Mesendoderm (in vitro differentiated cells): ENCODE measurements around the gene CENPA.
"Not testable (repeated sequence)": the region's sequence is repeated elsewhere in the genome, so short reads cannot be mapped to it uniquely, and the experiment has no call there.

Experiments used
- DNase-seq: peaks from one replicate; pipeline ENCODE4 v3.0.0; 2013
- H2AK5ac ChIP-seq: 2 replicates; pipeline ENCODE4 v1.6.1; 2013; ENCODE audit warnings: low read length, inconsistent platforms
- H2BK120ac ChIP-seq: 2 replicates; pipeline ENCODE4 v1.6.1; 2013; ENCODE audit warnings: low read depth, mild to moderate bottlenecking, low read length, moderate library complexity, mixed read lengths
- H2BK15ac ChIP-seq: replicated peaks from 2 replicates; pipeline ENCODE4 v1.6.1; 2013; ENCODE audit warnings: low read depth, mild to moderate bottlenecking, moderate library complexity
- H2BK5ac ChIP-seq: 2 replicates; pipeline ENCODE4 v1.6.1; 2013; ENCODE audit warnings: low read length, inconsistent platforms
- H3K18ac ChIP-seq: 2 replicates; pipeline ENCODE4 v1.6.1; 2013; ENCODE audit warnings: mild to moderate bottlenecking, low read length, mixed read lengths
- H3K23ac ChIP-seq: one replicate; pipeline ENCODE4 v1.6.1; 2013; ENCODE audit warnings: low read length
- H3K27ac ChIP-seq: 2 replicates; pipeline ENCODE4 v1.5.1; 2013; ENCODE audit warnings: low read depth, mild to moderate bottlenecking, inconsistent platforms, low read length, moderate library complexity
- H3K27me3 ChIP-seq: 2 replicates; pipeline ENCODE4 v1.6.1; 2013; ENCODE audit warnings: low read length, control low read depth, mild to moderate bottlenecking, inconsistent platforms; ENCODE audit not compliant: insufficient read depth, poor library complexity
- H3K36me3 ChIP-seq: 2 replicates; pipeline ENCODE4 v1.6.1; 2013; ENCODE audit warnings: low read length, inconsistent platforms; ENCODE audit not compliant: control insufficient read depth, insufficient read depth
- H3K4ac ChIP-seq: one replicate; pipeline ENCODE4 v1.6.1; 2013; ENCODE audit warnings: low read depth, mild to moderate bottlenecking, low read length, moderate library complexity
- H3K4me1 ChIP-seq: 2 replicates; pipeline ENCODE4 v1.6.1; 2013; ENCODE audit warnings: low read depth, low read length, inconsistent platforms; ENCODE audit not compliant: control insufficient read depth
- H3K4me2 ChIP-seq: 2 replicates; pipeline ENCODE4 v1.6.1; 2013; ENCODE audit warnings: low read length
- H3K4me3 ChIP-seq: 2 replicates; pipeline ENCODE4 v1.5.1; 2013; ENCODE audit warnings: mild to moderate bottlenecking, low read length
- H3K56ac ChIP-seq: one replicate; pipeline ENCODE4 v1.6.1; 2013; ENCODE audit warnings: low read length
- H3K79me1 ChIP-seq: 2 replicates; pipeline ENCODE4 v1.6.1; 2013; ENCODE audit warnings: low read length, inconsistent platforms
- H3K79me2 ChIP-seq: 2 replicates; pipeline ENCODE4 v1.6.1; 2013; ENCODE audit warnings: mild to moderate bottlenecking, low read length; ENCODE audit not compliant: control insufficient read depth, insufficient read depth
- H3K9ac ChIP-seq: 2 replicates; pipeline ENCODE4 v1.6.1; 2013; ENCODE audit warnings: low read length, inconsistent platforms
- H4K5ac ChIP-seq: one replicate; pipeline ENCODE4 v1.6.1; 2013; ENCODE audit warnings: low read length
- H4K8ac ChIP-seq: one replicate; pipeline ENCODE4 v1.6.1; 2013; ENCODE audit warnings: low read depth, mild to moderate bottlenecking, control low read depth, low read length, moderate library complexity
- WGBS: extraction: QIAGEN DNeasy Blood & Tissue Kit; methylation state at CpG from one replicate; pipeline ENCODE4 v1.1.7; 2013; ENCODE audit warnings: low lambda C conversion rate, missing lambda C conversion rate; ENCODE audit not compliant: insufficient coverage; ENCODE audit errors: extremely low coverage; 5-methylcytosine and 5-hydroxymethylcytosine counted together

The CENPA gene

DNA sequence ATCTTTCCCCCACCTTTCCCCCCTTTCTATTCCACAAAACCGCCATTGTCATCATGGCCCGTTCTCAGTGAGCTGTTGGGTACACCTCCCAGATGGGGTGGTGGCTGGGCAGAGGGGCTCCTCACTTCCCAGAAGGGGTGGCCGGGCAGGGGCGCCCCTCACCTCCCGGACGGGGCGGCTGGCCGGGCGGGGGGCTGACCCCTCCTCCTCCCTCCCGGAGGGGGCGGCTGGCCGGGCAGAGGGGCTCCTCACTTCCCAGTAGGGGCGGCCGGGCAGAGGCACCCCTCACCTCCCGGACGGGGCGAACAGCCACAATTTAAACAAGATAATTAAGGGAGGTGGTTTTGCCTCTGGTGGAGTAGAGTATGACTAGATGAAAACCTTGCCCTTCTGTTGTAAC is 9.3 kb downstream of the CENPA start:
- not testable (repeated sequence) for H3K79me1 ChIP-seq, H3K27ac ChIP-seq, H2BK120ac ChIP-seq, H3K79me2 ChIP-seq, H3K27me3 ChIP-seq, H3K4me1 ChIP-seq, H2BK15ac ChIP-seq, H3K23ac ChIP-seq, H3K9ac ChIP-seq, DNase-seq, H3K56ac ChIP-seq, H4K8ac ChIP-seq, H3K4ac ChIP-seq, H3K4me2 ChIP-seq, H2AK5ac ChIP-seq, H4K5ac ChIP-seq, H3K4me3 ChIP-seq, H2BK5ac ChIP-seq, H3K18ac ChIP-seq
- no CpG with 5 or more reads among the region's 17 CpGs for WGBS
- H3K36me3 ChIP-seq = peaks cover 14% of the 10 kb centered on the region

DNA sequence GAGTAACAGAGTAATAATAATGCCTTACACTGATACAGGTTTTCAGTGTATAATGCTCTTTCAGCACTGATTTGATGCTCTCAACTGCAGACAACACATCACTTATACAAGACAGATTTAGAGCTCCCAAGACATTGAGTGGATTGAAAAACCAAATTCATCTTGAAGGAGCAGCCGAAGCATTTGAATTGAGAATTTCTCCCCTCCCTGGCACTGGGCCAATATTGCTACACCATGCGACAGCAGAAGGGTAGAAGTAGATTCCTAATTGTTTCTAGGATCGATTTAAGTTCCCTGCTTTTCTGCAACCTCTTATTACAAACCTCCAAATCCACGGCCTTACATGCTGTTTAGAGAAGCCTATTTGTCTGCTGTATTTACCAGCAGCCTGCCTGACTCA is 15.5 kb downstream of the CENPA start:
- Histone ChIP-seq H3K79me2 (no peaks in the 10 kb centered on the region), H3K4me1 (no peaks in the 10 kb centered on the region), H3K27me3 (no peaks in the 10 kb centered on the region), H3K23ac (no peak overlapping the region), H3K4me3 (no peak overlapping the region), H3K56ac (no peak overlapping the region), H2BK120ac (no peak overlapping the region), H3K18ac (no peak overlapping the region), H2BK15ac (no peak overlapping the region), H3K36me3 (peaks cover 5% of the 10 kb centered on the region), H3K4ac (no peak overlapping the region), H3K9ac (no peak overlapping the region), H2BK5ac (no peak overlapping the region), H2AK5ac (no peak overlapping the region), H3K27ac (no peak overlapping the region), H4K8ac (no peak overlapping the region), H4K5ac (no peak overlapping the region), H3K79me1 (no peaks in the 10 kb centered on the region), H3K4me2 (no peak overlapping the region)
- DNase-seq = no peak
- no CpG with 5 or more reads among the region's 4 CpGs for WGBS

DNA sequence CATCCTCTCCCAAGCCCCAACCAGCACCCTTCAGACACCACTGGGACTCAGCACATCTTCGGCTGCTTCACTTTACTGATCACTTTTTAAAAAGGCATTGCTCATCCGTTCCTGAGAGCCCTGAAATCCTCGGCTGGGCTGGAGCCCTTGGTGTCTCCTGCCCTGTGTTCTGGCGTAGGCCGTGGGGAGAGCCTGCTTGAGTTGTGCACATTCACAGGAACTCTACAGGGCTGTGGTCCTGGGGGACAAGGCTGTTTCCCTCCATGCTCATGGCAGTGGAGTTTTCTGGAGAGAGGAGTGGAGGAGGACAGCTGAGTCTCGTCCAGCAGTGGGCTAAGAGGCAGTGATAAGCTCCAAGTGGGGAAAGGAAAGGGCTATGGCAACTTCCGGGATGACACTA is 15.9 kb downstream of the CENPA start:
- no peaks in the 10 kb centered on the region for H3K79me1 ChIP-seq
- no peak overlapping the region for H3K4me2 ChIP-seq
- DNase-seq = no peak
- H3K27ac ChIP-seq = no peak overlapping the region
- H2BK120ac ChIP-seq = no peak overlapping the region
- no peak overlapping the region for H2BK15ac ChIP-seq
- H4K5ac ChIP-seq = no peak overlapping the region
- H3K4me1 ChIP-seq = no peaks in the 10 kb centered on the region
- peaks cover 4% of the 10 kb centered on the region for H3K36me3 ChIP-seq
- no peak overlapping the region for H3K23ac ChIP-seq
- H3K18ac ChIP-seq = no peak overlapping the region
- no peak overlapping the region for H3K4me3 ChIP-seq
- no peak overlapping the region for H2AK5ac ChIP-seq
- no peak overlapping the region for H3K4ac ChIP-seq
- H4K8ac ChIP-seq = no peak overlapping the region
- no peak overlapping the region for H3K56ac ChIP-seq
- no peak overlapping the region for H2BK5ac ChIP-seq
- H3K79me2 ChIP-seq = no peaks in the 10 kb centered on the region
- no CpG with 5 or more reads among the region's 7 CpGs for WGBS
- H3K27me3 ChIP-seq = no peaks in the 10 kb centered on the region
- H3K9ac ChIP-seq = no peak overlapping the region

DNA sequence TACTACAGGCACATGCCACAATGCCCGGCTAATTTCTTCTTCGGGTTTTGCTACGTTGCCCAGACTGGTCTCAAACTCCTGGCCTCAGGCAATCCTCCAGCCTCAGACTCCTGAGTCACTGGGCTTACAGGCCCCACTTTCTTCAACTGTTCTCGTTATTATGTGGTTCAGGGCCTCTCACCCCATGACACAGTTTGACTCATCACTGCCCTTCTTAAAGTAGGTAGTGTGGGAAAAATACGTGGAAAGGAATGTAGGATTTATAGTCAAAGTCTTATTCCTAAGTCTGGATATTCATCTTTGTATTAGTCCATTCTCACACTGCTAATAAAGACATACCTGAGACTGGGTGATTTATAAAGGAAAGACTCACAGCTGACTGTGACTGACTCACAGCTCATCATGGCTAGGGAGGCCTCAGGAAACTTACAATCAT is 19.4 kb downstream of the CENPA start:
- Histone ChIP-seq H4K8ac (no peak overlapping the region), H3K9ac (no peak overlapping the region), H3K56ac (no peak overlapping the region), H3K18ac (no peak overlapping the region), H3K4me2 (no peak overlapping the region), H3K36me3 (no peaks in the 10 kb centered on the region), H3K27me3 (no peaks in the 10 kb centered on the region), H2BK5ac (no peak overlapping the region), H2BK15ac (no peak overlapping the region), H2BK120ac (no peak overlapping the region), H3K79me1 (no peaks in the 10 kb centered on the region), H3K27ac (no peak overlapping the region), H3K23ac (no peak overlapping the region), H2AK5ac (no peak overlapping the region), H3K4me1 (no peaks in the 10 kb centered on the region), H3K79me2 (no peaks in the 10 kb centered on the region), H4K5ac (no peak overlapping the region), H3K4me3 (no peak overlapping the region), H3K4ac (no peak overlapping the region)
- no CpG with 5 or more reads among the region's 5 CpGs for WGBS
- no peak for DNase-seq

DNA sequence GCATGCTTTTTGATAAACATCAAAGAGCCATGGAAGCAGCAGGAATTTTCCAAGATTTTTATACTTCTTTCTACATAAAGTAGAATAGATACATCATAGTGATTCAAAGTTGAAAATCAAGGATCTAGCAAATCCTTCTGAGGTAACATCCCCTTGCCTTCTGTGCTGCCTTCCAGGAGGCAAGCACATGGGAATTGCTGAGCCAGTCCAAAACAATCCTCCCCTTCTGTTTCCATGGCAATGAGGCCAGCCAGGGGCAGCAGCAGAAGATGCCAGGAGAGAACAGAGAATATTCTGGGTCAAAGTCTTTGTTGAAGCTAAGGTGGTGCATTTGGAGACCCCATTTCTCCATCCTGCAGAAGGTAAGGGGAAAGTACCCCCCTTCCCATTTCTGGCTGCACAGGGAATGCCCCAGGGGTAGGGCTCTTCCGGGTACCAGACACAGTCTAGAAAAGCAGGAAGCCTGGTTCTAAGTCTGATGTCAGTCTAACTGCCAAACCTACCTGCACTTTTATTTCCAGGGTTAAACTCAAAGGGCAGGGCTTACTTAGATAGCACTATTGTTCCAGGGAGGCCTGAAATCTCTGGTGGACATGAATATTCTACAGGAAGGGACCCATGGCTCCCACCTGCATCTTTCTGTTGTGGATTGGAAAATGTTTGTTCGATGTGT is 22.1 kb downstream of the CENPA start:
- Histone ChIP-seq H2BK15ac (no peak overlapping the region), H4K5ac (no peak overlapping the region), H3K4ac (no peak overlapping the region), H2BK5ac (no peak overlapping the region), H3K4me1 (no peaks in the 10 kb centered on the region), H3K79me1 (no peaks in the 10 kb centered on the region), H3K18ac (no peak overlapping the region), H3K4me3 (no peak overlapping the region), H3K23ac (no peak overlapping the region), H3K56ac (no peak overlapping the region), H3K36me3 (no peaks in the 10 kb centered on the region), H3K79me2 (no peaks in the 10 kb centered on the region), H4K8ac (no peak overlapping the region), H3K27ac (no peak overlapping the region), H3K27me3 (no peaks in the 10 kb centered on the region), H2AK5ac (no peak overlapping the region), H3K4me2 (no peak overlapping the region), H2BK120ac (no peak overlapping the region), H3K9ac (no peak overlapping the region)
- WGBS = no CpG with 5 or more reads among the region's 2 CpGs
- peak; percentile 48 for DNase-seq

DNA sequence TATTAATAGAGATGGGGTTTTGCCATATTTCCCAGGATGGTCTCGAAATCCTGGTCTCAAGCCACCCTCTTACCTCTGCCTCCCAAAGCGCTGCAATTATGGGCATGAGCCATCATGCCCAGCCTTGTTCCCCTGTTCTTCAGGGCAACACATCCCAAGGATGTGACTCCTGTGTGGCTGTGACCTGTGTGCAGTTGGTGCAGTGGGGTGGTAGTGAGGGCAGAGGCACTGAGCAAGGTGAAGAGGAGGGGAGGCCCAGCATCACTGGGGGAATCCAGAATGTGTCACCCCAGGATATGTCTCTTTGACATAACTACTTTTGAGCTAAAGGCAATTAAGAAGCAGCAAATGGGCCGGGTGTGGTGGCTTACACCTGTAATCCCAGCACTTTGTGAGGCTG is 23.4 kb downstream of the CENPA start:
- Histone ChIP-seq H3K9ac (no peak overlapping the region), H3K36me3 (no peaks in the 10 kb centered on the region), H2BK15ac (no peak overlapping the region), H3K4me2 (no peak overlapping the region), H4K5ac (no peak overlapping the region), H3K56ac (no peak overlapping the region), H3K4me3 (no peak overlapping the region), H3K18ac (no peak overlapping the region), H3K79me2 (no peaks in the 10 kb centered on the region), H3K79me1 (no peaks in the 10 kb centered on the region), H3K27me3 (no peaks in the 10 kb centered on the region), H2AK5ac (no peak overlapping the region), H2BK5ac (no peak overlapping the region), H4K8ac (no peak overlapping the region), H3K27ac (no peak overlapping the region), H2BK120ac (no peak overlapping the region), H3K4ac (no peak overlapping the region), H3K4me1 (no peaks in the 10 kb centered on the region), H3K23ac (no peak overlapping the region)
- WGBS = no CpG with 5 or more reads among the region's 3 CpGs
- no peak for DNase-seq
